ENCODE measurements around the gene KRTAP9-1.
"Not testable (repeated sequence)": the region's sequence is repeated elsewhere in the genome, so short reads cannot be mapped to it uniquely, and the experiment has no call there.

KRTAP9-1 gene

DNA sequence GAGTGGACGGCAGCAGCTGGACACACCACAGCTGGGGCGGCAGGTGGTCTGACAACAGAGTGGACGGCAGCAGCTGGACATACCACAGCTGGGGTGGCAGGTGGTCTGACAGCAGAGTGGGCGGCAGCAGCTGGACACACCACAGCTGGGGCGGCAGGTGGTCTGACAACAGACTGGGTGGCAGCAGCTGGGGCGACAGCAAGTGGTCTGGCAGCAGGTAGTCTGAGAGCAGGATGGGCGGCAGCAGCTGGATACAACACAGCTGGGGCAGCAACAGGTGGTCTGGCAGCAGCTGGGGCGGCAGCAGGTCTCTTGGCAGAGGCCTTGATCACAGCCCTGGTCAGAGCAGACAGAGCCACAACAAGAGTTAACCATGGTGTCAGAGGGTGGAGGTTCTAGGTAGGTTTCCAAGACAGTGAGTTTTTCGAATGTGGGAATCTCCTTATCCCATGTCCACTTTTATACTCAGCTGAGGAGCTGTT lies 5.2 kb upstream of the KRTAP9-1 start, which contains the start of gene KRTAP4-1:
Gene KRTAP4-1 (minus strand): TSS at position 432 of the 482 bp plus-strand sequence. CDS start 57 bp downstream, at position 375.
- no peak for DNase-seq

DNA sequence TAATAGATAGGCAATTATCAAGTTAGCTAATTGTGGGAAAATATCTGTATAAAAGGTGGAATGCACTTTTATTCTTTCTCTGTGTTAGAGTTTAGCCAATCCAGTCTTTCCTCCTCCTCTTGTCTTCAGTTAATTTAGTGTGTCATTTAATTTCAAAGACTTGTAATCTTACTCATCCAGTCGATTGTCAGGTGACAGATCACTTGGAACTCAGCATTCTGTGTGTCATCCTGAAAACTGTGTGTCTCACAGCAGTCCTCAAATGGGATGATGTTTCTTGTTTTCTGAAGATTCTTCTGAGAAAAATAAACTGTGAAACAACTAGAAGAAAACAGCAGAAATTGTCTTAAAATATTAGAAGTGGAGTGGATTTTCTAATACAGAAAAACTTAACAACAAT lies 4.7 kb upstream of the KRTAP9-1 start:
- no peak for DNase-seq

DNA sequence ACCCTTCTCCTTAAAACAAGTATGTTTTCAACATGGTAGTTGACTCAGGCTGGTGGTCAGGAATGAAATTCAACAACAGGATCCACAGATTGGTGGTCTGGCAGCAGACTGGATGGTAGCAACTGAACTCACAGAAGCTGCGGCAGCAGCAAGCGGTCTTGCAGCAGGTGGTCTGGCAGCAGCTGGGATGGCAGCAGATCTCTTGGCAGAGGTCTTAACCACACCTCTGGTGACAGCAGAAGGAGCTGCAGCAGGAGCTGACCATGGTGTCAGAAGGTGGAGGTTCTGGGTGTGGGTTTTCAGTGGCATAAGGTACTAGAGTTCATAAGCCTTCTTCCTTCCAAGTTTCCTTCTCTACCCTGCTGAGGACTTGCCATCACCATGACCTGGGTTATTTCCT lies 2.8 kb upstream of the KRTAP9-1 start:
- no peak for DNase-seq

DNA sequence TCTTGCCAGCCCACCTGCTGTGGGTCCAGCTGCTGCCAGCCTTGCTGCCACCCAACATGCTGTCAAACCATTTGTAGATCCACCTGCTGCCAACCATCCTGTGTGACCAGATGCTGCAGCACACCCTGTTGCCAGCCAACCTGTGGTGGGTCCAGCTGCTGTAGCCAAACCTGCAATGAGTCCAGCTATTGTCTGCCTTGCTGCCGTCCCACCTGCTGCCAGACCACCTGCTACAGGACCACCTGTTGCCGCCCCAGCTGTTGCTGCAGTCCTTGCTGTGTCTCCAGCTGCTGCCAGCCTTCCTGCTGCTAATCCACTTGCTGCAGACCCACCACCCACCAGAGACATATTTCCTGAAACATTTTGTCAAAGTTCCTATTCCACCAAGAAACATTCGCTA lies 641 bp downstream of the KRTAP9-1 start:
- no peak for DNase-seq

DNA sequence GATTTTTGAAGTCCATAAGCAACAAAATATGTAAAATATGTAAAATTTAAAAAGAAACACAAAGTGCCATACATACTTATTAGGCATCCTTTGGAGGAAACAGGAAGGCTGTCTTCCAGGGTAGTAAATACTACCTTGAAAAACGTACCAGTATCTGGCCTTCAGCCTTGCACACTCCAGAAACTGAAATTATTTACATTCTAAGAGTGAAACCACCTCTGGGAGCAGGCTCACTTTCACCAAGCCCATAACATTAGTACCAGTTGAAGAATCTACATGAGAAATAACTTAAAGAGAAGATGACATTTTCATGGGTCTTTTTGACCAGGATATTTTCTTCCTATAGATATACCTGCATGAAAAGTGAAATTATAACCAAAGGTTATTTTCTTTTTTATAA lies 6.4 kb downstream of the KRTAP9-1 start:
- DNase-seq = no peak

DNA sequence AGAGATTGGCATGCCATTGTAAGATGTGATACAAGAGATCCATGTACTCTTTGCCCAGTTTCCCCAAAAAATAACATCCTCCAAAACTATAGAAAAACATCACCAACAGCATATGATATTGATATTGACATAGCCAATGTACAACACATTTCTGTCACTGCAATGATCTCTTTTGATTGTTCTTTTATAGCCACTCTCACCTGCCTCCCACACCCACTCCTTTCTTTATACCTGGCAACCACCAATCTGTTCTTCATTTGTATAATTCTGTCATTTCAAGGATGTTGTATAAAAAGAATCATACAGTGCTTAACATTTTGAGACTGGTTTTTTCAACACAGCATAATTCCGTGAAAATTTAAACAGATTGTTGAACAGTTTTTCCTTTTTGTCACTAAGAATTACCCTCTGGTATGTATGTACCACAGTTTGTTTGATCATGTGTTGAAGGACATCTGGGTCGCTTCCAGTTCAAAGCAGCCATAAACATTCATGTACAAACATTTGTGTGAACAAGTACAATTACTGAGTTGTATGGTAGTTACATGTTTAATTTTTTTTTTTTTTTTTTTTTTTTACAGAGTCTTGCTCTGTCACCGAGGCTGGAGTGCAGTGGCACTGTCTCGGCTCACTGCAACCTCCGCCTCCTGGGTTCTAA lies 9.9 kb downstream of the KRTAP9-1 start:
- DNase-seq = no peak

DNA sequence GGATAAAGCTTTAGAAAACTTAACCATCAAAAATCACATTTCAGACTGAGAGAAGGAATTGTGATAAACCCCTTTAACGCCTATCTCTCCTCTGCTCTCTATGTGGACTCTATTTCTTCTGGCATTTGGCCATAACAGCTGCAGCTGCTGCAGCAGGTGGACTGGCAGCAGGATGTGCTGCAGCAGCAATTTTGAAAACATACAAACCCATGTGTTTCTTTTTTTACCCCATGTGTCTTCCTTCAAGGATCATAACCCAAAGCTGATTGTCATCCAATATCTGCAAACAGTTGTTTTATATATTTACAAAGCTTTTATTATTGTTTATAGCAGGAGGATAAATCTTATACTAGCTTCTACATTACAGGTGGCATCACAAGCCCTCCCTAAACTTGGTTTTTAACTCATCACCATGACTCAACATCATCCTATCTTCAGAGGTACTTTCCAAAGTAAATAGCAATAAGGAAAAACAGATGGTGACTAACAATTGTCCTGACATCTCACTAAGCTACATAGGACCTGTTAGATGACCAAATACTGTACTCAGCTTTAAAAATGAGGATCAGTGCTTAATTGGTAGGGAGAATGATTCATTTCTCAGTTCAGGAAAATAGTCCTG lies 22.3 kb downstream of the KRTAP9-1 start:
- peak; percentile 84 for DNase-seq

DNA sequence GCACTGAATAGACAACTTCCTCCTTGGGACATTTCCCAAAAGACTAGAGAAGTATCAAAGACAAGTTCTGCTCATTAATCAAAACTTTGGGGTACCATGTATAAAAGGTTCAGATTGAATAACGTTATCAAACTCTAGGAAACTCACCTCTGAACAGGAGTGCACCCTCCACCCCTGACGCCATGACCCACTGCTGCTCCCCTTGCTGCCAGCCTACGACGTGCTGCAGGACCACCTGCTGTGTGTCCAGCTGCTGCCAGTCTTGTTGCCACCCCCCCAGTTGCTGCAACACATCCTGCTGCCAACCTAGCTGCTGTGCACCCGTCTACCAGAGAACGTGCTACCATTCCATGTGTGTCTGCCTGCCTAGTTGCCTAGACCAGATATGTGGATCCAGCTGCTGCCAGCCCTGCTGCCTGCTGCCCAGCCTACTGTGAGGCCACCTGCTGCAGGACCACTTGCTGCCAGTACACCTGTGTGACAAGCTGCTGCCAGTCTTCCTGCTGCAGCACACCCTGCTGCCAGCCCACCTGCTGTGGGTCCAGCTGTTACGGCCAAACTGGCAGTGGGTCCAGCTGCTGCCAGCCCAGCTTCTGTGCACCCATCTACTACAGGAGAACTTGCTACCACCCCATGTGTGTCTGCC lies 23.0 kb downstream of the KRTAP9-1 start:
- peak; percentile 79 for DNase-seq

DNA sequence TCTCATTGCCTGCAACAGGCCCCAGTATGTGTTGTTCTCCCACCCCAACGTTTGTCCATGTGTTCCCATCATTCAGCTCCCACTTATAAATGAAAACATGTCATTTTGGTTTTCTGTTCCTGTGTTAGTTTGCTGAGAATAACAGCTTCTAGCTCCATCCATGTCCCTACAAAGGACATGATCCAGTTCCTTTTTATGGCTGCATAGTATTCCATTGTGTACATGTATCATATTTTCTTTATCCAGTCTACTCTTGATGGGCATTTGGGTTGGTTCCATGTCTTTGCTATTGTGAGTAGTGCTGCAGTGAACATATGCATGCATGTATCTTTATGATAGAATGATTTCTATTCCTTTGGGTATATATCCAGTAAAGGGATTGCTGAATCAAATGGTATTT lies 26.0 kb downstream of the KRTAP9-1 start:
- DNase-seq = no peak

DNA sequence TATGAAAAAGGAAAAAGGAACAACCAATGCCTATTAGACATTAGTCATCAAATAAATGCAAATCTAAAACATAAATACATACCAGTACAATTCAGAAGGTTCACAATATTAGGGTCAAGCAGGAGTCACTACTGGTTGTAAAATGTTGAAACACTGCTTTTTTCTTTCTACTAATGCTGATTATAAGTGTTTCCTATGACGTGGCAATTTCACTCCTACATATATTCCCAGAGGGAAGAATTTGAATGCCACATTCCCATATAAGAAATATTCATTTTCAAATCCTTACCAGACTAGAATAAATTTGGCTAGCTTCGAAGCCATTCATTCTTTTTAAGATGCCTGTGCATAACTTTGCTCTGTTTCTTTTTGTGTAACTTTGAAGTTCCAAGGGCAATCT lies 34.1 kb downstream of the KRTAP9-1 start:
- DNase-seq = no peak

DNA sequence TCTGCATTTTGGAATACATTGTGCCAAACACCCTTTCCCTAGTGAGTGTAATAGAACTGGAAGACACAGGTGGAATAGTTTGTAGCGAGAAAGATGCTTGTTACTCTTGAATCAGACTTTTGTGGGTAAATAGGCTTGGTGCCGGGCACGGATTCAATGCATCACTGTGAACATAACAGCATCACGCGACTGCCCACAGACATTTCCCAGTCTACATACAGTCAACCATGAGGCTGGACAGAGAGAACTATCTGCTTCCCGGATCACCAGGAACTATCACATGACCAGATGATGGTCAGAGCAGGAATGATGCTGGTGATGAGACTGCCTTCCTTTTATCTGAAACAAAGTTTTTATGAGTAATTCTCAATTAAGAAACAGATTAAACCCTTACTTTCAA lies 36.4 kb downstream of the KRTAP9-1 start:
- DNase-seq = no peak

DNA sequence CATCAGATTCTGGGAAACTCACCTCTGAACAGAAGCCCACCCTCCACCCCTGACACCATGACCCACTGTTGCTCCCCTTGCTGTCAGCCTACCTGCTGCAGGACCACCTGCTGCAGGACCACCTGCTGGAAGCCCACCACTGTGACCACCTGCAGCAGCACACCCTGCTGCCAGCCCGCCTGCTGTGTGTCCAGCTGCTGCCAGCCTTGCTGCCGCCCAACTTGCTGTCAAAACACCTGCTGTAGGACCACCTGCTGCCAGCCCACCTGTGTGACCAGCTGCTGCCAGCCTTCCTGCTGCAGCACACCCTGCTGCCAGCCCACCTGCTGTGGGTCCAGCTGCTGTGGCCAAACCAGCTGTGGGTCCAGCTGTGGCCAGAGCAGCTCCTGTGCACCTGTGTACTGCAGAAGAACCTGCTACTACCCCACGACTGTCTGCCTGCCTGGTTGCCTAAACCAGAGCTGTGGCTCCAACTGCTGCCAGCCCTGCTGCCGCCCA lies 37.0 kb downstream of the KRTAP9-1 start, which contains the start of gene KRTAP9-2:
Gene KRTAP9-2 (plus strand): TSS at position 51 of the 498 bp plus-strand sequence. CDS start 7 bp downstream, at position 58.
- DNase-seq = not testable (repeated sequence)

DNA sequence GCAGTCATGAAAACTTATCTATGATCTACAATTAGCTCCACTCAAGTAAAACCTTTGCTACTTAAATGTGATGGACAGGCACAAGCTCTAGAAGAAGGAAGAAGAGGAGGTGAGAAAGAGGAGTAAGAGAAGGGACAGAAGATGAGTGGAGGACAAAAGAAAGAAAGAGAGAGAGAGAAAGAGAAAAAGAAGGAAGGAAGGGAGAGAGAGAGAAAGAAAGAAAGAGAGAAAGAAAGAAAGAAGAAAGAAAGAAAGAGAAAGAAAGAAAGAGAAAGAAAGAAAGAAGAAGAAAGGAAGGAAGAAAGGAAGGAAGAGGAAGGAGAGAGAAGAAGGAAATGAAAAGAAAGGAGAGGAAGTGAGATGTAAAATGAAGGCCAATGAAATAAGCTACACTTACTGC lies 40.4 kb downstream of the KRTAP9-1 start:
- DNase-seq = no peak

DNA sequence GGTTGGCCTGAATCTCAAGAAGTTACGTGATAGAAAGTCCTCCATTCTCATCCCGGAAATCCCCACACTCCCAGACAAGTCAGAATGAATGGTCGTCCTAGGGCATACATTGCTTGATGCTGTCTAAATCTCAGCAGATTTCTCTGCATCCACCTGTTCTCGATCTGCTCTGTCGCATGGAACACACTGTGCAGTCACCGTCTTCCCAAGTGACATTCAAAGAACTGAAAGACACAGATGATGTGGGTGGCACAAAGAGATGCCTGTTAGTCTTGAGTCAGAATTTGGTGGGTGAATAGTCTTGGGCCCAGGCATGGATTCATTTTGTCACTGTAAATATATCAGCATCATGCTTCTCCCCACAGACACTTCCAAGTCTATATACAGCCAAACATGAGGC lies 42.0 kb downstream of the KRTAP9-1 start:
- DNase-seq = no peak

DNA sequence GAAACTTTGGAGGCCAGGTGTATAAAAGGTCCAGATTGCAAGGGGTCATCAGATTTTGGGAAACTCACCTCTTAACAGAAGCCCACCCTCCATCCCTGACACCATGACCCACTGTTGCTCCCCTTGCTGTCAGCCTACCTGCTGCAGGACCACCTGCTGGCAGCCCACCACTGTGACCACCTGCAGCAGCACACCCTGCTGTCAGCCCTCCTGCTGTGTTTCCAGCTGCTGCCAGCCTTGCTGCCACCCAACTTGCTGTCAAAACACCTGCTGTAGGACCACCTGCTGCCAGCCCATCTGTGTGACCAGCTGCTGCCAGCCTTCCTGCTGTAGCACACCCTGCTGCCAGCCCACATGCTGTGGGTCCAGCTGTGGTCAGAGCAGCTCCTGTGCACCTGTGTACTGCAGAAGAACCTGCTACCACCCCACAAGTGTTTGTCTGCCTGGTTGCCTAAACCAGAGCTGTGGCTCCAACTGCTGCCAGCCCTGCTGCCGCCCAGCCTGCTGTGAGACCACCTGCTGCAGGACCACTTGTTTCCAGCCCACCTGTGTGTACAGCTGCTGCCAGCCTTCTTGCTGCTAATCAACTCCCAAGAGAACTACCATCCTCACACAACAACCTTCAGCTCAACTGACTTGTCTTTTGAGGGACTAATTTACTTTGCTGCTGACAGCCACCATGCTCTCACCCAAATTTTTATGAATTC lies 42.9 kb downstream of the KRTAP9-1 start, which contains the start of gene KRTAP9-3:
Gene KRTAP9-3 (plus strand): TSS at position 51 of the 707 bp plus-strand sequence. CDS start 53 bp downstream, at position 104.
- DNase-seq = not testable (repeated sequence)

DNA sequence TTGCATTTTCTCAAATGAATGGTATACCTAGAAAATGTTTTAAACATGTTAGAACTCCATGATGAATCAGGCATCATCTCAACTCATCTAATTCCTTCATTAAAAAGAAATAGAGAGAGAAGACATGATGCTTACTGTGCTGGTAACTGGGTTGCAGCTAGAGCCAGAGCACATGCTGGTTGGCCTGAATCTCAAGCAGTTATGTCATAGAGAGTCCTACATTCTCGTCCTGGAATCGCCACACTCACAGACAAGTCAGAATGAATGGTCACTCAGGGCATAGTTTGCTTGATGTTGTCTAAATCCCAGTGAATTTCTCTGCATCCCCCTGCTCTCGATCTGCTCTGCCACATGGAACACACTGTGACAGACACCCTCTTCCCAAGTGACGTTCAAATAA lies 47.4 kb downstream of the KRTAP9-1 start:
- DNase-seq = not testable (repeated sequence)

DNA sequence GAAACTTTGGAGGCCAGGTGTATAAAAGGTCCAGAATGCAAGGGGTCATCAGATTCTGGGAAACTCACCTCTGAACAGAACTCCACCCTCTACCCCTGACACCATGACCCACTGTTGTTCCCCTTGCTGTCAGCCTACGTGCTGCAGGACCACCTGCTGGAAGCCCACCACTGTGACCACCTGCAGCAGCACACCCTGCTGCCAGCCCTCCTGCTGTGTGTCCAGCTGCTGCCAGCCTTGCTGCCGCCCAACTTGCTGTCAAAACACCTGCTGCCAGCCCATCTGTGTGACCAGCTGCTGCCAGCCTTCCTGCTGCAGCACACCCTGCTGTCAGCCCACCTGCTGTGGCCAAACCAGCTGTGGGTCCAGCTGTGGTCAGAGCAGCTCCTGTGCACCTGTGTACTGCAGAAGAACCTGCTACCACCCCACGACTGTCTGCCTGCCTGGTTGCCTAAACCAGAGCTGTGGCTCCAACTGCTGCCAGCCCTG lies 48.3 kb downstream of the KRTAP9-1 start, which contains the start of gene KRTAP9-8:
Gene KRTAP9-8 (plus strand): TSS at position 51 of the 489 bp plus-strand sequence. CDS start 53 bp downstream, at position 104.
- not testable (repeated sequence) for DNase-seq
